ENCODE measurements around the gene CTDSPL2.

The CTDSPL2 gene

GRCh38 chr15:44414001-44414400 is 13.4 kb upstream of the CTDSPL2 start:
- Histone ChIP-seq H3F3A (ENCODE audit: low read depth) (no peaks in the 10 kb centered on the region), H3K9me2 (replicated peaks; ENCODE audit: low read depth, low read length) (no peaks in the 10 kb centered on the region), H3K36me3 (ENCODE audit: insufficient read depth, low read length) (no peaks in the 10 kb centered on the region), H2AFZ (ENCODE audit: low read length) (no peak overlapping the region), H3K9ac (ENCODE audit: low read depth, low read length, poor library complexity, severe bottlenecking) (no peak overlapping the region), H3K27me3 (ENCODE audit: insufficient read depth, low read length, poor library complexity, severe bottlenecking) (no peaks in the 10 kb centered on the region), H3K4me2 (ENCODE audit: low read depth, low read length, poor library complexity, severe bottlenecking) (no peak overlapping the region), H3K9me3 (ENCODE audit: insufficient read depth, low read depth, low read length) (no peaks in the 10 kb centered on the region), H3K4me1 (ENCODE audit: insufficient read depth, low read length, poor library complexity, severe bottlenecking) (no peaks in the 10 kb centered on the region), H3K4me3 (ENCODE audit: low read length, poor library complexity, severe bottlenecking) (no peak overlapping the region), H3K79me2 (ENCODE audit: insufficient read depth, low read length) (no peaks in the 10 kb centered on the region), H4K20me1 (ENCODE audit: insufficient read depth, low read length, poor library complexity, severe bottlenecking) (no peaks in the 10 kb centered on the region)
- TF ChIP-seq EZH2phosphoT487 (IDR thresholded peaks at IDR 0.05; ENCODE audit: borderline replicate concordance) (no peak), CTCF (conservative IDR thresholded peaks at IDR 0.05; ENCODE audit: low read length) (no peak)

GRCh38 chr15:44427756-44428724 is 611 bp downstream of the CTDSPL2 start:
- Histone ChIP-seq H3K4me2 (ENCODE audit: low read depth, low read length, poor library complexity, severe bottlenecking) (peak overlapping the region; percentile 74), H3K4me1 (ENCODE audit: insufficient read depth, low read length, poor library complexity, severe bottlenecking) (peaks cover 42% of the 10 kb centered on the region), H2AFZ (ENCODE audit: low read length) (peak overlapping the region; percentile 97), H3K4me3 (ENCODE audit: low read length, poor library complexity, severe bottlenecking) (peak overlapping the region; percentile 89), H3K27me3 (ENCODE audit: insufficient read depth, low read length, poor library complexity, severe bottlenecking) (no peaks in the 10 kb centered on the region), H3K9me2 (replicated peaks; ENCODE audit: low read depth, low read length) (no peaks in the 10 kb centered on the region), H3K9me3 (ENCODE audit: insufficient read depth, low read depth, low read length) (no peaks in the 10 kb centered on the region), H3K9ac (ENCODE audit: low read depth, low read length, poor library complexity, severe bottlenecking) (peak overlapping the region; percentile 96), H3K36me3 (ENCODE audit: insufficient read depth, low read length) (peaks cover 3% of the 10 kb centered on the region; the same call in 1 of the 2 replicates), H3K79me2 (ENCODE audit: insufficient read depth, low read length) (peaks cover 73% of the 10 kb centered on the region), H3F3A (ENCODE audit: low read depth) (no peaks in the 10 kb centered on the region; the same call in 1 of the 2 replicates), H4K20me1 (ENCODE audit: insufficient read depth, low read length, poor library complexity, severe bottlenecking) (peaks cover 54% of the 10 kb centered on the region)
- peak; percentile 39 for TF ChIP-seq CTCF (conservative IDR thresholded peaks at IDR 0.05; ENCODE audit: low read length)
- no peak for TF ChIP-seq EZH2phosphoT487 (IDR thresholded peaks at IDR 0.05; ENCODE audit: borderline replicate concordance)

GRCh38 chr15:44435893-44436667 is 8.7 kb downstream of the CTDSPL2 start:
- Histone ChIP-seq H3K79me2 (ENCODE audit: insufficient read depth, low read length) (peaks cover 100% of the 10 kb centered on the region), H4K20me1 (ENCODE audit: insufficient read depth, low read length, poor library complexity, severe bottlenecking) (peaks cover 93% of the 10 kb centered on the region), H2AFZ (ENCODE audit: low read length) (no peak overlapping the region)

More at GRCh38 chr15:44435893-44436667, 8.7 kb downstream of the CTDSPL2 start:
- H3F3A ChIP-seq (ENCODE audit: low read depth), result no peaks in the 10 kb centered on the region
- H3K9me2 ChIP-seq (replicated peaks; ENCODE audit: low read depth, low read length), result no peaks in the 10 kb centered on the region
- no peaks in the 10 kb centered on the region for H3K27me3 ChIP-seq (ENCODE audit: insufficient read depth, low read length, poor library complexity, severe bottlenecking)
- H3K9me3 ChIP-seq (ENCODE audit: insufficient read depth, low read depth, low read length), result no peaks in the 10 kb centered on the region
- no peak overlapping the region for H3K9ac ChIP-seq (ENCODE audit: low read depth, low read length, poor library complexity, severe bottlenecking)
- H3K36me3 ChIP-seq (ENCODE audit: insufficient read depth, low read length), result peaks cover 6% of the 10 kb centered on the region; the same call in 1 of the 2 replicates
- H3K4me3 ChIP-seq (ENCODE audit: low read length, poor library complexity, severe bottlenecking), result peak overlapping the region; percentile 2
- H3K4me2 ChIP-seq (ENCODE audit: low read depth, low read length, poor library complexity, severe bottlenecking), result peak overlapping the region; percentile 57
- peaks cover 19% of the 10 kb centered on the region for H3K4me1 ChIP-seq (ENCODE audit: insufficient read depth, low read length, poor library complexity, severe bottlenecking)
- TF ChIP-seq EZH2phosphoT487 (IDR thresholded peaks at IDR 0.05; ENCODE audit: borderline replicate concordance), result no peak
- no peak for TF ChIP-seq CTCF (conservative IDR thresholded peaks at IDR 0.05; ENCODE audit: low read length)

Data from Loucy (cell line).